Subcutaneous abdominal adipose tissue (tissue), 5 donors: ENCODE data around the gene CDH7.

Experiments
- H3K27ac ChIP-seq: one replicate; pipeline ENCODE4 v1.7.0; 2013; ENCODE audit warnings: low read depth, mild to moderate bottlenecking, inconsistent platforms, low read length, moderate library complexity
- H3K27me3 ChIP-seq, 5 donors: one replicate each; pipeline ENCODE4 v1.7.0; 2013; ENCODE audit warnings: low read length in 5 of 5, inconsistent platforms in 1 of 5; ENCODE audit not compliant: control insufficient read depth in 5 of 5, insufficient read depth in 4 of 5
- H3K36me3 ChIP-seq, 5 donors: one replicate each; pipeline ENCODE4 v1.7.0; 2013; ENCODE audit warnings: low read length in 5 of 5; ENCODE audit not compliant: control insufficient read depth in 5 of 5, insufficient read depth in 5 of 5
- H3K4me1 ChIP-seq, 5 donors: one replicate each; pipeline ENCODE4 v1.7.0; 2013; ENCODE audit warnings: low read length in 5 of 5, mild to moderate bottlenecking in 3 of 5, moderate library complexity in 1 of 5; ENCODE audit not compliant: control insufficient read depth in 5 of 5, insufficient read depth in 5 of 5
- H3K4me3 ChIP-seq, 5 donors: one replicate each; pipeline ENCODE4 v1.7.0; 2013; ENCODE audit warnings: low read length in 5 of 5, low read depth in 1 of 5
- H3K9ac ChIP-seq, 5 donors: one replicate each; pipeline ENCODE4 v1.7.0; 2013; ENCODE audit warnings: low read length in 5 of 5, mild to moderate bottlenecking in 4 of 5, moderate library complexity in 3 of 5
- H3K9me3 ChIP-seq, 5 donors: one replicate each; pipeline ENCODE4 v1.7.0; 2013; ENCODE audit warnings: low read length in 5 of 5; ENCODE audit not compliant: control insufficient read depth in 5 of 5
- donor health status: healthy.
- donor health status: healthy.
- donor health status: healthy.
- donor health status: healthy.
- donor health status: healthy.

The CDH7 gene

DNA sequence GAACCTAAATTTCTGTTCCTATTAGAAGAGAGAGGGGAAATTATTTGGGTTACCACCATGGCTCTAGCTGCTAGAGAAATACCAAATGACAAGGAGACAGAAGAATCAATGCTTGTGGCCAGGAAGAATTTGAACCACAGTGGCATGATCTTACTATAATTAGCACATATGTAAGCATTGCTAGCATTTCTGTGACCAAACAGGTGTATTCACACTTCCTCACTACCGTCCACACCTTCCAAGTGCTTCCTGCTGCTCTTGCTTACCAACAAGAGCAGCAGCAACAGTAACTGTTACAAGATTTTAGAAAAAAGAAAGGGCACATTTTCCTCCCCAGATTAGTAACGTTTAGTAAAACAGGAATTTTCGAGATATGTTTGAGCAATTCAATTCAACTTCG lies 60.5 kb downstream of the CDH7 start:
- H3K4me1 ChIP-seq, result no peaks in the 10 kb centered on the region

GRCh38 chr18:65815506-65815905 lies 64.7 kb downstream of the CDH7 start:
- no peaks in the 10 kb centered on the region for H3K4me1 ChIP-seq

More for the DNA sequence above, 60.5 kb downstream of the CDH7 start:
- Histone ChIP-seq H3K36me3 (no peaks in the 10 kb centered on the region), H3K9me3 (no peaks in the 10 kb centered on the region), H3K27me3 (no peaks in the 10 kb centered on the region), H3K9ac (no peak overlapping the region), H3K27ac (no peak overlapping the region), H3K4me3 (no peak overlapping the region)

DNA sequence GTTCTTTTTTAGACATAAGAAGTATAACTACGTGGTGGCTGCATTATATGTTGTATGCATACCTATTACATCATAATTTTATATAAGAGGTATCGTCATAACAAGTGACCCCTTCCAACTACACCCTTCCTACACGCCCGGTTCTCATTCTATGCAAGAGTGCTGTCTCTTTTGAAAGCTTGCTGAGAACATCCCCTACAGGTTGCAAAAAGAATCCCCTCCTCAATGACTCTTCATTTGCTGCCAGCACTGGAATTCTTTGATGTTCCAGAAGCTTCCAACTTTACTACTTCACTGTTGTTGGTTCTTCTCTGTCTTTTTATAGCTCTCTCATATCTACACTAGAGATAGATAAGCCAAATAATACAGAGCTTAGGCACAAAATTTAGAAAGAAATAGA lies 66.4 kb downstream of the CDH7 start:
- H3K27me3 ChIP-seq, result no peaks in the 10 kb centered on the region

More at GRCh38 chr18:65815506-65815905, 64.7 kb downstream of the CDH7 start:
- H3K27me3 ChIP-seq, result no peaks in the 10 kb centered on the region
- H3K27ac ChIP-seq, result no peak overlapping the region
- H3K36me3 ChIP-seq, result no peaks in the 10 kb centered on the region
- no peak overlapping the region for H3K4me3 ChIP-seq
- H3K9ac ChIP-seq, result no peak overlapping the region
- H3K9me3 ChIP-seq, result no peaks in the 10 kb centered on the region

DNA sequence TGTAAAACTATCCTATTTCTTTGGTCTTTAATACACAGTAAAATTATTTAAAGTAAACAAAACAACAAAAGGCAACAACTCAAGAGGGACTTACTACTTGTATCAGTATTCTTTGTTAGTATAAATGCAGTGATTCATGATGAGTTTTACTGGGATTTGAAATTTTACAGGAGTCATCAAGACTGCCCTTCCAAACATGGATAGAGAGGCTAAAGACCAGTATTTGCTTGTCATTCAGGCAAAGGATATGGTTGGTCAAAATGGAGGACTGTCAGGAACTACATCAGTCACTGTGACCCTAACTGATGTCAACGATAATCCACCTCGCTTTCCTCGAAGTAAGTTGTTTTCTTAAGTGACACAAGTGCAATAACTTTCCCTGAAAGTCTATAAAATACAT lies 71.1 kb downstream of the CDH7 start:
- Histone ChIP-seq H3K27ac (no peak overlapping the region), H3K4me3 (no peak overlapping the region), H3K9ac (no peak overlapping the region), H3K27me3 (no peaks in the 10 kb centered on the region), H3K4me1 (no peaks in the 10 kb centered on the region), H3K36me3 (no peaks in the 10 kb centered on the region), H3K9me3 (no peaks in the 10 kb centered on the region)

More for the DNA sequence above, 66.4 kb downstream of the CDH7 start:
- Histone ChIP-seq H3K9me3 (no peaks in the 10 kb centered on the region), H3K4me1 (no peaks in the 10 kb centered on the region), H3K27ac (no peak overlapping the region), H3K9ac (no peak overlapping the region), H3K4me3 (no peak overlapping the region), H3K36me3 (no peaks in the 10 kb centered on the region)

GRCh38 chr18:65822826-65823225 lies 72.0 kb downstream of the CDH7 start:
- H3K4me3 ChIP-seq, result no peak overlapping the region
- H3K9ac ChIP-seq, result no peak overlapping the region
- H3K4me1 ChIP-seq, result no peaks in the 10 kb centered on the region
- no peaks in the 10 kb centered on the region for H3K9me3 ChIP-seq
- no peak overlapping the region for H3K27ac ChIP-seq
- H3K36me3 ChIP-seq, result no peaks in the 10 kb centered on the region
- no peaks in the 10 kb centered on the region for H3K27me3 ChIP-seq

DNA sequence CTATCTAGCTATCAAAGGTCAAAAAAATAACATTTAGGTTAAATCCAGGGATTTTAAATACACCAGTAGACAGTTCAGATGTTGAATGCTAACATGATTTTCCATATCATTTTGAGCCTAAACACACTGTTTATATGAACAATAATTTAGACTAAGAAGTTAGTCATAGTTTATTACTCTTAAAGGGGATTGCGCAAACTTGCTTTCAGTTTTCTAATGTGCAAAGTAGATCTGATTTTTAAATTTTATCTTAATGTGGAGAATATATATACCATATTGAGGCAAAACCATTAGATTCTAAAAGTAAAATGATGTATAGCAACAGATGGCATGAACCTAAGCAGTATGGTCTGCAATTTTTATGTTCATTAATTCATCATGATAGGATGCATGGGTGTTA lies 76.6 kb downstream of the CDH7 start:
- H3K9ac ChIP-seq, result no peak overlapping the region
- no peaks in the 10 kb centered on the region for H3K27me3 ChIP-seq
- no peak overlapping the region for H3K4me3 ChIP-seq
- no peaks in the 10 kb centered on the region for H3K9me3 ChIP-seq
- H3K36me3 ChIP-seq, result no peaks in the 10 kb centered on the region
- H3K27ac ChIP-seq, result no peak overlapping the region
- H3K4me1 ChIP-seq, result no peaks in the 10 kb centered on the region

DNA sequence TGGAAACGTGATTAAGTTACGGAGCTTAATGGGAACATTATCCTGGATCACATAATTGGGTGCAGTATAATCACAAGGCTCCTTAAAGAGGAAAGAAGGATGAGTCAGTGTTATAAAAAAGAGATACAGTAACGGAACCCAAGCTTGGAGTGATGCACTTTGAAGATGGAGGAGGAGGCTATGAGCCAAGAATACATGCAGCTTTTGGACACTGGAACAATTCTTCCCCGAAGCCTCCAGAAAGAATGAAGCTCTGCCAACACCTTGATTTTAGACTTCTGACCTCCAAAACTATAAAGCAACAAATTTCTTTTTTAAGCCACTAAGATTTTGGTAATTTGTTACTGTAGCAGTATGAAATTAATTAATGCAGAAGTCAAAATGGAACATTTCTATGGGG lies 85.1 kb downstream of the CDH7 start:
- Histone ChIP-seq H3K36me3 (no peaks in the 10 kb centered on the region), H3K9ac (no peak overlapping the region), H3K27me3 (no peaks in the 10 kb centered on the region), H3K4me3 (no peak overlapping the region), H3K9me3 (no peaks in the 10 kb centered on the region), H3K4me1 (no peaks in the 10 kb centered on the region), H3K27ac (no peak overlapping the region)

DNA sequence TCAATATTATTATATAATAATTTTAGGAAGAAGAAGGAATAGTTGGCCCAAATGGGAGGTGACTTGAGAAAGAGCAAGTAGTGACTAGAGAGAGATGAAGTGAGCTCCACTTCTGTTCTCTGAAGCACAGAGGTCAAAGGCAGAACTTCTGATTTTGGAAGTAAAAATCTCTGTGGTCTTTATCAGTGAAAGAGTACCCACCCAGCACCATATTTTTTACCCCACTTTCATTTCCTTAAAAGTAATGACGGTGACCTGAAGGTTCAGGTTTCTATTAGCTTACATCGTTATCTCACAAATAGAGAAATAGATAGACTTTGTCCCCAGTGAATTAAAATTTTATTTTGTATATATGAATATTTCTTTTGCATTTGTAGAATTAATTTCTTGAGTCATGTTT lies 95.3 kb downstream of the CDH7 start:
- no peaks in the 10 kb centered on the region for H3K4me1 ChIP-seq

DNA sequence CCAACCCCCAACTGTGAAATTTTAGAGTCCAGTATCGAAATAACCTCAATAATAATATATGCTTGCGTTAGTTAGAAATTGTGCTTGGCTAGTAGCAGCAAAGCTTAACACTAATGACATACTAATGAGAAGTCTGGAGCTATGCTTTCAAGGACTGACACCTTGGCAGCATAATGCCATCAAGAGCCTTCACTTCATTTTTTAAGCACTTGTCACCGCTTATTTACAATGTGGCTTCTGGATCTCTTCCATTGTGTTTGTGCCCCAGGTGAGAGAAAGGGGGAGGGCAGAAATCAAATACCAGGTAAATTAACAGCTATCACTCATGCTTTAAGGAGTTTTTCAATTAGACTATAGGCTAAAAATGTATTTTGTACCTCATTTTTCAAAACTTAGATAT lies 101.5 kb downstream of the CDH7 start:
- Histone ChIP-seq H3K27me3 (no peaks in the 10 kb centered on the region), H3K9ac (no peak overlapping the region), H3K4me3 (no peak overlapping the region), H3K27ac (no peak overlapping the region), H3K9me3 (no peaks in the 10 kb centered on the region), H3K4me1 (no peaks in the 10 kb centered on the region), H3K36me3 (no peaks in the 10 kb centered on the region)

More for the DNA sequence above, 95.3 kb downstream of the CDH7 start:
- Histone ChIP-seq H3K9ac (no peak overlapping the region), H3K27ac (no peak overlapping the region), H3K4me3 (no peak overlapping the region), H3K9me3 (no peaks in the 10 kb centered on the region), H3K36me3 (no peaks in the 10 kb centered on the region), H3K27me3 (no peaks in the 10 kb centered on the region)

DNA sequence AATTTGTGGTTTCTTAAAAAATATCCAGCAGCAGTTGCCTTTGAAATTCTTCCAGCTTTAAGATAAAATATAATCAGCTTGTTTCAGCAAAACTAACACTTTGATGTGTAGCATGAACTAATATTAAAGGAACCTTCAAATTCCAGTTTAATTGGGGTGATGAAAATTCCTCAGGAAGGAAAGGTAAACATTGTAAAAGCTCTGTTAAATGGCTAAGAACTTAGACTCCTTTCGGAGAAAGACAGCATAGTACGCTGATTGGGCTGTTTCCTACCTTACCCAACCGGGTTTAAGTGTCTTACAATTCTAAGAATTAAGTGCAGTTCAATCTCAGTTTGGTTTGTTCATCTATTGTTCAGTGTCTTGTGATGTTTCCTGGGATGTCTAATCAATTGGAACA lies 108.3 kb downstream of the CDH7 start:
- Histone ChIP-seq H3K36me3 (no peaks in the 10 kb centered on the region), H3K4me3 (no peak overlapping the region), H3K9ac (no peak overlapping the region), H3K27ac (no peak overlapping the region), H3K4me1 (no peaks in the 10 kb centered on the region), H3K27me3 (no peaks in the 10 kb centered on the region), H3K9me3 (no peaks in the 10 kb centered on the region)

DNA sequence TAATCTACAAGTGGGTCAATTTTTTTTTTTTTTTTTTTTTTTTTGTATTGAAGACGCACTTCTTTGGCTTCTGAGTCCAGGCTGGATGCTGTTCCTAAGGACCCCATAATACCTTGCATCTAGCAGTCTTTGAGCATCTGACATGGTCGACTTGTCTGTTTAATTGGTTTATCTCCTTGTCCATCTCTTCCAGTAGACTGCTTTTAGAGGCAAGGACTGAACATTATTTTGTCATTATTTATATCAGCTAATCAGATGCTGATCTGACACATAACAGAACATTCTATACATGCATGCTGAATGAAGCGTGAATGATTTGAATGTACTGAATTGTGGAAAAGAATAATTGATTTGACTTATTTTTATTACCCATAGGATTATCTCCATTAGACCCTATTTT lies 118.7 kb downstream of the CDH7 start:
- Histone ChIP-seq H3K36me3 (no peaks in the 10 kb centered on the region), H3K27ac (no peak overlapping the region), H3K9me3 (no peaks in the 10 kb centered on the region), H3K4me3 (no peak overlapping the region), H3K9ac (no peak overlapping the region), H3K27me3 (no peaks in the 10 kb centered on the region), H3K4me1 (no peaks in the 10 kb centered on the region)
